DMS153 (cell line): Measurements from ENCODE around the gene DPEP2NB.
"Not testable (repeated sequence)": the region's sequence is repeated elsewhere in the genome, so short reads cannot be mapped to it uniquely, and the experiment has no call there.

Experiments used
- DNase-seq: peaks from one replicate; lab custom pipeline; 2025; lab: John Stamatoyannopoulos, UW

The DPEP2NB gene, protein sequence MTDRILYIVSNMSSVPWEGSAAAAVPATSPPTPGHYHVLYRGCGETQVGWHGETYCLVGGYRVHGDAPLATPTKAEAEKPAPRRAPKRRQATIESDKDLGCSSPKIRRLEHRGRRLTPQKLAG

DNA sequence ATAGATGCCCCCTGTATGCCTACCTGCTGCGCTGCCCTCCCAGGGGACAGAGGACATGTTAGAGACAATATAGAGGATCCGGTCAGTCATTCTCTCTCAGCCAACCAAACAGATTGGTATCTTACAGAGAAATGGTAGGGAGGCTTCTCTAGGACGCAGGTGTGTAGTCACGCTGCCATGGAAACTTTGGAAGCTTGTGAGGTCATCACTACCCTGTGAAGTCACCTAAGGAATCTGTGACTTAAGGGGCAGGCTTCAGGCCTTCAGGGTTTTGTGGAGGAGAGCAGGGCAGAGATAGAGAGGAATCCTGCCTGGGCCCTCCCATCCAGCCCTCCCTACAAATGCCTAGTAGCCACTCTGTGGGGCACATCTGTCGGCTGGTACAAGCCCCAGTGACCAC is at the start of gene DPEP2NB:
Gene DPEP2NB, minus strand, starts transcription at position 231 of the 400 bp plus-strand sequence. Its CDS starts 141 bp downstream, at position 90.
- DNase-seq = no peak

DNA sequence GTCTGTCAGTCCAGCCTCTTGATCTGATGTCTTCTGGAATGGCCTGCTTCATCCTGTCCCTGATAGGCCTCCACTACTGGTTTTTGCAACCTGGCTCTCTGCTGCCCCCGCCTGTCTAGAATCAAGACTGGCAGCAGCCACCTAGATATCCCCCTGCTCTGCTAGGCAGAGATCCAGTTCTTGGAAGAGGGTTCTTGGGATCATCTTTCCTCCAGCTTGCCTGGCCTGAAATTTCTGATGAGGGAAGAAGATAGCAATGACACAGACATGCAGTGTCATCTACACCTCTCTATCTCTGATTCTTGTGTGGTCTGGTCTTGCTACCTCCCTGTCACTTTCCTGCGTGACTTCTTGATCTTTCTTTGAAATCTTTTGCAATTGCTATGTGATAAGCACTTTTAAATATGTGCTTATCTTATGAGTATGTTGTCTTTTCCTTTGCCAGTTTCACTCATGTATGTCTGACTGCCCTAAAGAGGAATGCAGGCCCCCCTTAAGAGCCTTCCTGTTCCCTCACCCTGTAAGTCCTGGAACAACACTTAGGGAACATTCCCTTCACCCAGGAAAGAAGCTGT is 49.2 kb upstream of the DPEP2NB start:
- DNase-seq = no peak

DNA sequence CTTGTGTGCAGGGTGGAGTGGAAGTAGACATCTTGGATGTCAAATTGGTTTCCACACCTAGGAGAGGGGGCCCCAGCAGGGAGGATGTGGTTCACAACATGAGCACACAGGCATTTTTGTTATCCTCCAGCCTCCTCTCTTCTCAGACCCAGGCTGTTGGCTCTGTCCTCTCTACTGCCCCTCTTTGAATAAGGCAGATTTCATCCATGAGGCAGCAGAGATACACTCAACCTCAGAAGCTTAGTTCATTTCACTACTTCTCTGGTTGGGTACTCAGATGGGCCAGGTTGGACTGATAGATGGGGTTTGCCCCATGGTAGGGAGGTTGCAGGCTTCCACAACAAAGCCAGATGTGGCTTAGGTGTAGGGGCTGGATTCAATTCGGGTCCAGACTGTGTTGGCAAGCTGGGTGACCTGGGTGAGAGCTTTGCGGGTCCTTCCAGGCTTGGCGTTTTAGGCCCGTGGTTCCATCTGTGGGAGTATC is 47.2 kb upstream of the DPEP2NB start:
- no peak for DNase-seq

- no peak for DNase-seq
Observed at GRCh38 chr16:68061396-68061795, 45.7 kb upstream of the DPEP2NB start.

DNA sequence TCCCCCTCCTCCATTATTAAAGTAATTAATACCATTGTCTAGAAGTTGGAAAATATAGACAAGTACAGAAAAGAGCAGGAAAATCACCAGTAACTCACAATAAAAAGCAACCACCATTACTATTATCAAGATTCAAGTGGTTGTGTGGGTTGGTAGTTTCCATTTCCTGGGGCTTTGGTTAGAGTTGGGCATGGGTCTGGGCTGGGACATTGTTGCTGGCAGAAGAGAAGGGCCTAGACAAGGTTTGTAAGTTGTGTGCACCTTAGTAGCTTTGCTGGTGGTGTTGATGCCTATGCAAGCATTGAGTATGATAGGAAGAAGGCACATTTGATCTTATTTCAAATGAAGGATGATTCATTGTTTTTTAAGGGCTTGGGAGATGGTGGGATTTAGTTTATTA is 44.1 kb upstream of the DPEP2NB start:
- no peak for DNase-seq

DNA sequence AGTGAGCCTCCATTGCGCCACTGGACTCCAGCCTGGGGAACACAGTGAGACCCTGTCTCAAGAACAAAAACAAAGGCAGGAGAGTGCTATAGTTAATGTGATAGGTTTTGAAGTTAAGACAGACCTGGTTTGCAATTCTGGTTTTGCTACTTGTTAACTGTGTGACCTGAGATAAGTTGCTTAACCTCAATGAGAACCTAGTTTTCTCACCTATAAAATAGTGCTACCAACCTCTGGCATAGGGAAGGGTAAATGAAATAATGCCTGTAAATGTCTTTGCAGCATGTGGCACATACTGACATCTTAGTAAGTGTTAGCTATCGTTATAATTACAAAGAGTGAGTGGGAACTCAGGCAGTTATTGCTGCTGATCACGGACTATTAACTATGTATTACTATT is 39.7 kb upstream of the DPEP2NB start:
- DNase-seq = no peak

GRCh38 chr16:68049449-68049848 is 33.7 kb upstream of the DPEP2NB start:
- DNase-seq = no peak

DNA sequence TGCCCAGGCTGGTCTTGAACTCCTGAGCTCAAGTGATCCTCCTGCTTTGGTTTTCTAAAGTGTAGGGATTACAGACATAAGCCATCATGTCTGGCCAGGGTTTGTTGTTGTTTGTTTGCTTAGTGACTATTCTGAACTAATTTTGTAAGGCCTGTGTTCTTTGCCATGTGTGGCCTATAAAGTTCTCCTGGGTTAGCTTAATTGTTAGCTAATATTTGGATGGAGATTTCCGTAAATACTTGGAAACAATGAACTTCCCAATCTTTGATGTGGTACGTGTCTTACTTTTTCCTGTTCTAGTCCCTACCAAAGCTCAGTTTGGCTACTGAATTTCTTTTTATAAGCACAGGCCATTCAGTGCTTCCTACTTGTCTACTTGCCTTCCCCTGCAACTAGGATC is 32.3 kb upstream of the DPEP2NB start:
- no peak for DNase-seq

GRCh38 chr16:68046106-68046505 is 30.4 kb upstream of the DPEP2NB start:
- DNase-seq = no peak

DNA sequence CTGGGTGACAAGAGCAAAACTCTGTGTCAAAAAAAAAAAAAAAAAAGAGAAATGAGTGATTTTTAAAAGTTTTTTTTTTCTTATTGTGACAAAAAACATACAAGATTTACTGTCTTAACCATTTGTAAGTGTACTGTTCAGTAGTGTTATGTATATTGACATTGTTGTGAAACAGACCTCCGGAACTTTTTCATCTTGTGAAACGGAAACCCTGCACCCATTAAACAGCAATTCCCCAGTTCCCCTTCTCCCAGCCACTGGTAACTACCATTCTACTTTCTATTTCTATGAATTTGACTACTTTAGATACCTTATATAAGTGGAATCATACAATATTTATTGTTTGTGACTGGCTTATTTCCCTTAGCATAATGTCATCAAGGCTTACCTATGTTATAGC is 26.1 kb upstream of the DPEP2NB start:
- DNase-seq = no peak

DNA sequence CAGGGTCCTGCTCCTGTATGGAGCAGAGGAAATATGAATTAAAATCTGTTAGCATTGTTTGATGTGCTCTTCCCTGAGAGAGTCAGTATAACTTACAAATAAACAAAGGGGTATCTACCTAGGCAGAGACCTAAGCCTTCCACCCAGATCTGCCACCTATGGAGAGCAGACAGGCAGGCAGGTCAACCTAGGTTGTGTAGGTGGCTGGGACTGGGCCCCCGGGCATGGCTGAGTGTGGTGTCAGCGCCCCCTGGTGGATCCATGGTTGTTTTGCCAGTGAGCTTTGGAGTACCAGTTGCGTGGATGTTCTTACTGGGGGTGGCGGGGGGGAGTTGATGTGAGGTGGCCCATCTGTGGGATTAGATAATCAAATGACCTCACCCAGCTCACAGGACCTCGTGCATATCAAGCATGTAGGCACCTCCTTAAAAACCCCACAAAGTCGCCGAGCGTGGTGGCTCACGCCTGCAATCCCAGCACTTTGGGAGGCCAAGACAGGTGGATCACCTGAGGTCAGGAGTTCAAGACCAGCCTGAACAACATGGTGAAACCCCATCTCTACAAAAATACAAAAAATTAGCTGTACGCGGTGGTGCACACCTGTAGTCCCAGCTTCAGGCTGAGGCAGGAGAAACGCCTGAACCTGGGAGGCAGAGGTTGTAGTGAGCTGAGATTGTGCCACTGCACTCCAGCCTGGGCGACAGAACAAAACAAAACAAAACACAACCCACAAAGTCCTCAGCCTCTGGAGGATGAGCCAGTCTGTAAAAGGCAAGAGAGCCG is 25.0 kb upstream of the DPEP2NB start:
- DNase-seq = no peak

DNA sequence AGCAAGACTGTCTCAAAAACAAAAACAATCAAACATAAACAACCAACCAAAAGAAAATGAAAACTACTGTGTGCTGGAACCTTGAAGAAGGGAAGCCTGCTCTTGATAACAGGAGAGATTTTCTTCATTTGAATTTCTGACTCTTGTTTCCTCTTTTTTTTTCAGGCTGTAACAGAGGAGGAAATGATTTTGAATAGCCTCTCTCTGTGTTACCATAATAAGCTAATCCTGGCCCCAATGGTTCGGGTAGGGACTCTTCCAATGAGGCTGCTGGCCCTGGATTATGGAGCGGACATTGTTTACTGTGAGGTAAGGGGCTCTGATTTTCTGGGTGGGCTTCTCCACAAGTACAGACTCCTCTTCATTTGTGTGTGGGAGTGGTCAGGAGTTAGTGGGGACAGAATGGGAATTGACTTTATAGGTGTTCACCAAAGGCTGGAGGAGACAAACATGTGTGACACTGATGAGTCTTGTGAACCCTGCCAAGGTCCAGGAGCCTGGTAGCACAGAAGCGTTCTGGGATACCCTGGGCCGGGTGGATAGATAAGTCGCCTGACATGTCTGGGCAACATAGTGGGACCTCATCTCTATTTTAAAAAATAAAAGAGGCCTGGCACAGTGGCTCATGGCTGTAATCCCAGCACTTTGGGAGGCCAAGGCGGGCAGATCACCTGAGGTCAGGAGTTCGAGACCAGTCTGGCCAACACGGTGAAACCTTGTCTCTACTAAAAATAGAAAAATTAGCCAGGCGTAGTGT is 22.3 kb upstream of the DPEP2NB start:
- DNase-seq = no peak

GRCh38 chr16:68035227-68035626 is 19.5 kb upstream of the DPEP2NB start:
- DNase-seq = no peak

DNA sequence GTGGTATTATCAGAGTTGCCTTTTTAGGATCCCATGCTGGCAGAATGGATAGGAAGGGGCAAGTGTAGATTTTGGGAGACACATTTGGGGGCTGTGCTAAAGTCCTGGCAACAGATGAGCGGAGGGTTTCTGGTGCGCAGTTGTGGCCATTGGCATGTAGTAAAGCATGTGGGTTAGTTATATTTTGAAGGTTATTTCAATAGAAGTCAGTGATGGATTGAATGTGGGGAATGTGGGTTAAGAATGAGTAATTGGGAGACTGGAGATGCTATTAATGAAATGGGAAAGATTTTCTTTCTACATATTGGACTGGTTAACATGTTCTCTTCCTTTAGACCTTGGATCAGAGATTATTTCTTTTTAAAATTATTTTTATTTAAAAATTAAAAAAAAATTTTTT is 17.4 kb upstream of the DPEP2NB start:
- DNase-seq = no peak

DNA sequence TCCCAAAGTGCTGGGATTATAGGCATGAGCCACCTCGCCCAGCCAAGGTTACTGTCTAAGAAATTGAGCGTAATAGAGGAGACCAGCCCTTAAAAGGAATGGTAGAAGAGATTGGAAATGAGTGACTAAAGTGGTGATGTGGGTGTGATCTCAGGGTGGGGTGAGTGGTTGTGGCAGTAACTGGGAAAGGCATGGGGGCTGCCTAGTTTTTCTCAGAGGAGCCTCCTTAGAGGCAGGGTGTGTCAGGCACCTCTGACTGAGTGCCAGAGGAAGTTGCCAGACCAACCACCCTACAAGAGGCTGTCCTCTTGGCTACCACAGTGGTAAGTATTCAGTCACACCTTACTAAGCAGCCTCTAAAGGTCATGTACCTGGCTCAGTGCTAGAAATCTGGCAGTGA is 16.2 kb upstream of the DPEP2NB start:
- DNase-seq = no peak

GRCh38 chr16:68030108-68030507 is 14.4 kb upstream of the DPEP2NB start:
- DNase-seq = not testable (repeated sequence)

DNA sequence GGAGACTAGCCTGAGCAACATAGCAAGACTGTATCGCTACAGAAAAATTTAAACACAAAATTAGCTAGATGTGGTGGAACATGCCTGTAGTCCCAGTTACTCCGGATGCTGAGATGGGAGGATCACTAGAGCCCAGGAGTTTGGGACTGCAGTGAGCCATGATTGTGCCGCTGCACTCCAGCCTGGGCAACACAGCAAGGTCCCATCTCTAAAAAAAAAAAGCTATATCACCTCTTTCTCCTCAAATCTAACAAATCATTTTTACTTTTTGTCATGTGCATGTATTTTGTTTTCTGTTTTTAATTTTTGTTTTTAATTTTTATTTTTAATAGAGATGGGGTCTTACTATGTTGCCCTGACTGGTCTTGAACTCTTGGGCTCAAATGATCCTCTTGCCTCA is 13.3 kb upstream of the DPEP2NB start:
- no peak for DNase-seq

DNA sequence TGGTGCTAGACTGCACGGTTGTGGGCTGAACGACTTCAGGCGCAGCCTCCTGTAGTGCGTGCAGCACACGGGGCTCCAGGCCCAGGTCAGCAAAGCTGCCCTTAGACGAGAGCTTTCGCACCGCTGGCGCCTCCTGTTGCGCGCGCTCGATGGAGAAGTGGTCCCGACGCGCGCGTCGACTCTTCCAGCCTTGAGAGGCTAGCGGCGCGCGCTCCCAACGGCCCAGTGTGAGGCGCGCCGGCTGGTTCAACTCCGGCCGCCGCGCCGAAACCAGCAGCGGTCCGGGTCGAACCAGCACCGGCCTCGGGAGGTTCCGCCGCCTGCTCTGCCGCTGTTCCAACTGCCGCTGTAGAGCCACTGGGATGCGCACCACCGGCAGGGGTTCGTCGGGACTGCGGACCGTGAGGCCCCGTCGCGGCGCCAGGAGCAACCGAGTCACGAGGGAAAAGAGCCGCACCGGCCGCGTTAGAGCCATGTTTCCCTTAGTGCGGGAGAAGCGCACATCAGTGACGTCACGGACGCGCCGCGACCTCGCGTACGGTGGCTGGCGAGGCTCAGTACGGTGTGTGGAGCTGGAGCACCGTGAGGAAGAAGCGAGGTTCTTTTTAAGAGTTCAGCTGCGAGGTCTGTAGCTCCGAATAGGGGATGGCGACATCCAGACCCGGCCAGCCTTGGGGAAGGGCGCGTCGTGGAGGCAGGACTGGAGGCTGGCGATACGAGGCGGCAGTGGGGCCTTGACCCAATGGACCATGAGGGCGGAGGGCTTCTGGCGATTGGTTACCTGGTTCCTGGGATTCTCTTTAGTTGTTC is 7.2 kb upstream of the DPEP2NB start, which contains the start of the genes DDX28 and DUS2:
Gene DDX28, minus strand, starts transcription at position 505 of the 810 bp plus-strand sequence. Its CDS starts 30 bp downstream, at position 475.
Gene DUS2, plus strand, starts transcription at position 557 of the 810 bp plus-strand sequence. CDS start 14,740 bp downstream, outside the sequence.
- DNase-seq = peak; percentile 78

GRCh38 chr16:68022278-68022727 is 6.6 kb upstream of the DPEP2NB start:
- no peak for DNase-seq

GRCh38 chr16:68021490-68021889 is 5.8 kb upstream of the DPEP2NB start:
- DNase-seq = no peak

- DNase-seq = no peak
Observed at GRCh38 chr16:68019167-68019680, 3.5 kb upstream of the DPEP2NB start.
